ENCODE results near the gene EVI5L. TPM values are rescaled to one million over a fixed set of nuclear protein-coding genes. Genes with fewer than 3 reads are reported as not detected.

The EVI5L gene
- total RNA-seq, result 9.2 and 19.5 TPM in 2 replicates

DNA sequence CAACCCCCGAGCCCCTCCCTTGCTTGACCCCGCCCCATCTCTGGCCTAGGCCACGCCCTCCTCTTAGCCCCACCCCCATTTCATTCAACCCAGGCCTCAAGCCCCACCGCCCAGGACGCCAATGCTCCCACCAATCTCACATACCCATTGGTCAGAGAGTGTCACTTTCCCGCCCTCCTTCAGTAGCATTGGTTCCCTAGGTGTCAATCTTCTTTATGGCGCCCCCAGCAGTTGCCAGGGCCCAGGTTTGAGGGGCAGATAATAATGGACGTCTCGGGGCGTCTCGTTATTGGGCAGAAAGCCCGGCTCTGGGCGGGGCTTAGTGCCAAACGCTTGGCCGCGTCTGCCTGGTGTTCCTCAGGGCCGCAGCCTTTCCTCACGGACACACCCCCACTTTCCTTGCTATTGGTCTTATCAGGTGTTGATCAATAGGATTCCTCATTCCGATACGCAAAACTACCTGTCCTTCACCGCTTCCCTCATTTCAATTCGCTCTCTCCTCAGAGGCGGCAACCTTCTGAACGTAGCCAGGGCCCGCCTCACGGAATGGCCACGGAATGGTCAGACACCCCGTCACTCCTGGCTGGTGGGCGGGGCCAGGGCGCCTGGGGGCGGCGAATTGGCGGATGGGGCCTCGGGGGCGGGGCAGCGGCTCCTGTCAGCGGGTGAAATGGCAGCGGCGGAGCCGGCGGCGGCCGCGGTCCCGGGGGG lies at the start of gene EVI5L:
TSS of gene EVI5L (plus strand) at position 658 of the 711 bp plus-strand sequence. CDS start 16,325 bp downstream, outside the sequence.
- TF ChIP-seq CTCF (IDR thresholded peaks at IDR 0.05; ENCODE audit: insufficient read depth, low read length, severe bottlenecking), result no peak
- H3K27me3 ChIP-seq (ENCODE audit: control insufficient read depth, insufficient read depth, low read length), result no peaks in the 10 kb centered on the region
- H3K4me3 ChIP-seq (ENCODE audit: low read depth, low read length), result peak within 1 kb of the TSS; percentile 71
- no peaks in the 10 kb centered on the region for H3K36me3 ChIP-seq (ENCODE audit: control insufficient read depth, insufficient read depth, low read length)
- DNase-seq (ENCODE audit: low read depth) (peak; percentile 100), FAIRE-seq (peak; percentile 96)

- no peak for DNase-seq (ENCODE audit: low read depth)
- H3K4me3 ChIP-seq (ENCODE audit: low read depth, low read length), result no peak overlapping the region
Measured at GRCh38 chr19:7781157-7781556, 48.9 kb upstream of the EVI5L start.

DNA sequence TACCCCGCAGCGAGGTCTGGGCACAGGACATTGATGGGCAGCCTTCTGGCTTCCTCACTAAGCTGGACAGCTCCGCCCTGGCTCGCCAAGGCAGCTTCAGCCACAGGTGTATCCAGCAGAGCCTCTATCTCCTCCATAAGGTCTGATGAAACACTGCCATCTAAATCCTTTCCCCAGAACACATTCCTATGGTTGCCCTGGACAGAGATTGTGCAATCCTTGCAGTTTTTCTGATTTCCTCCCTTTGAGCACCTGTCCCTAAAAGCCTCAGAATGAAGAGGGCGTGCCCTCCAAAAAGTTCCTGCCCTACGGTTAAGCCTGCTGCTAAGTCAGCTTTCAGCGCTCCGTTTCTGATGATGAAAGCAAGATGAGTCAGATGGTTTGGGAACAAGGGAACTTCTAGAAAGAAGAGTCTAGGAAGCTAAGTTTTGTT lies 46.0 kb upstream of the EVI5L start:
- Histone ChIP-seq H3K4me3 (ENCODE audit: low read depth, low read length) (no peak overlapping the region), H3K27me3 (ENCODE audit: control insufficient read depth, insufficient read depth, low read length) (peaks cover 2% of the 10 kb centered on the region), H3K36me3 (ENCODE audit: control insufficient read depth, insufficient read depth, low read length) (no peaks in the 10 kb centered on the region)
- TF ChIP-seq CTCF (IDR thresholded peaks at IDR 0.05; ENCODE audit: insufficient read depth, low read length, severe bottlenecking), result no peak
- peak; percentile 90 for DNase-seq (ENCODE audit: low read depth)
- FAIRE-seq, result peak; percentile 97

More at GRCh38 chr19:7781157-7781556, 48.9 kb upstream of the EVI5L start:
- no peak for FAIRE-seq
- no peak for TF ChIP-seq CTCF (IDR thresholded peaks at IDR 0.05; ENCODE audit: insufficient read depth, low read length, severe bottlenecking)
- Histone ChIP-seq H3K27me3 (ENCODE audit: control insufficient read depth, insufficient read depth, low read length) (peaks cover 2% of the 10 kb centered on the region), H3K36me3 (ENCODE audit: control insufficient read depth, insufficient read depth, low read length) (no peaks in the 10 kb centered on the region)

- FAIRE-seq, result no peak
- H3K36me3 ChIP-seq (ENCODE audit: control insufficient read depth, insufficient read depth, low read length), result no peaks in the 10 kb centered on the region
- no peak for TF ChIP-seq CTCF (IDR thresholded peaks at IDR 0.05; ENCODE audit: insufficient read depth, low read length, severe bottlenecking)
- DNase-seq (ENCODE audit: low read depth), result no peak
- no peak overlapping the region for H3K4me3 ChIP-seq (ENCODE audit: low read depth, low read length)
- H3K27me3 ChIP-seq (ENCODE audit: control insufficient read depth, insufficient read depth, low read length), result peaks cover 6% of the 10 kb centered on the region
Measured at GRCh38 chr19:7784856-7785255, 45.2 kb upstream of the EVI5L start.

DNA sequence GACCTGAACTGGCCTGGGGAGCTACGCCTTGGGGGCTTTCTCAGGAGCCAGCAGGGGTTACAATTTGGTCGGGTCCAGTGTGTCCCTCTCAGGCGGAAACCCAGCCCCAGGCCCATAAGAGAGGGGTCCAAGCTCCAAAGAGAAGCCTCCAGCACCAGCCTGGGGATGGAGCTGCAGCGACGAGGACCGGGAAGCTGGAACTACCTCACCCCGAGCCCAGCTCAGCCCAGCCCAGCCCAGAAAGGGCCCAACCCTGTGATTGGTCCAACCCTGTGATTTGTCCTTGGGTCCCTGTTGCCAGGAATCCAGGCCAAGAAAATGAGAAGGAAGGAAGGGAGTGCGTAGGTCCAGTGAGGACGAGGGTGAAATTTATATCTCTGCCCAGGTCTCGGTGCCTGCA lies 42.9 kb upstream of the EVI5L start:
- peak; percentile 75 for FAIRE-seq
- Histone ChIP-seq H3K4me3 (ENCODE audit: low read depth, low read length) (no peak overlapping the region), H3K36me3 (ENCODE audit: control insufficient read depth, insufficient read depth, low read length) (no peaks in the 10 kb centered on the region), H3K27me3 (ENCODE audit: control insufficient read depth, insufficient read depth, low read length) (peaks cover 6% of the 10 kb centered on the region)
- TF ChIP-seq CTCF (IDR thresholded peaks at IDR 0.05; ENCODE audit: insufficient read depth, low read length, severe bottlenecking), result no peak
- no peak for DNase-seq (ENCODE audit: low read depth)
